Amniotic stem cell (primary cell): Measurements from ENCODE around the gene PLEKHM2.

Source experiments
- DNase-seq: peaks from one replicate; lab custom pipeline; 2025; lab: John Stamatoyannopoulos, UW

The PLEKHM2 gene

DNA sequence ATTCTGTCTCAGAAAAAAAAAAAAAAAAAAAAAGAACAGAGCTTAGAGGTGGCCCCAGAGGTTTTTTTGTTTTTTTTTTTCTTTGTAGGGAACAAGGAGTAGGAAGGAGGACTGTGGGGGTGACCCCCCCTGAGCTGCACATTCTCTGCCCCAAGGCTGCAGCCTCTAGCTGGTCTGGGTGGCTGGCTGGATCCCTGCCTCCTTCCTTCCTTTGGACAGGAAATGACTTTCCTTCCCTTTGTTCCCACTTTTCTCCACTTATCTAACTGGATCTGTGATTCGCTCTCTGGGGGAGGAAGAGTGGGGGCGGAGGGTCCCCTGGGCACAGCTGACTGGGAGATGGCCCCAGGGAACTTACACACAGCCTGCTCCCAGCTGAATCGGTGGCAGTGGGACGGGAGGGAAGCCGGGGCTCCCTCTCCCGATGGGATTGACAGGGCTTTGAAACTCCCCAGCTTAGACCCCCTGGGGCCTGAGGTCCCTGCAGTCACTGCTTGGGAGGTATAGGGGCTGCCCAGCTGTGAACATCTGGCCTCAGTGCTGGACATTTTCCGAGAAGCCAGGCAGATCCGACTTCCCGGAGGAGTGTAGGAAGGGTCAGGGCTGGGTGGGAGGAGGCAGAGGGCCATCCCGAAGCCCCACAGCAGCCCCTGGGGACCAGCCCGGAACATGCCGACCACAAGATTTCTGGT, 76.5 kb downstream of the PLEKHM2 start:
- DNase-seq, result no peak

DNA sequence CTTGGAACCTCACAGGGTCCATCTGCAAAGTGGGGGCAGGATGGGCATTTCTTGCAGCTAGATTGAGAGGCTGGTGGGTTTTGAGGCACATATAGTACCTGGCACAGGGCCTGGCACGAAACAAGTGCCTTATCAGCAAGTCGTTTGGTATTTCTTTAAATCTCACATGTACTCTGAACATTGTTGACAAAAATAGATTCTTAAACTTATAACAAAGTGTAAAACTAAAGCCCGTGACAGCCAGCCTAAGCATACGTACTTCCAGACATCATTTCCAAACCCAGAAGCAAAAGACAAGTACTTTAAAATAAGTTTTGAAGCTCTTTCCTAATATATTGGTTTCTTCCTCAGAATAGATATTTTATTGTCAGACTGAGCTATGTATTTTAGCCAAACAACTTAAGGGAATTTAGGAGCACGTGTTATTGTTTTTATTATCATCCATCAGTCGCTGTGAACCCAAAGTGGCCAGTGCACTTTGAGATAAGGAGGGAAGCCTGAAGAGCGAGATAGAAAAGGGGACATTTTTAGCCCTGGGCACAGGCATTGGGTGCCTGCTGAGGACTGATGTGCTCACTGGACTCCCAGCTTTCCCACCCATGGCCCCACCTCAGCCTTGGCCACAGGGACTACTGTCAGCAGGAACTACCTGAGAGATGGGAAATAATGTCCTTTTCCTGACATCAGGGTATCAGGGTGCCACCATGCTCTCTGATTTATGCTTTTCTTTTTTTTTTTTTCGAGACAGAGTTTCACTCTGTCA, 77.4 kb downstream of the PLEKHM2 start:
- no peak for DNase-seq

DNA sequence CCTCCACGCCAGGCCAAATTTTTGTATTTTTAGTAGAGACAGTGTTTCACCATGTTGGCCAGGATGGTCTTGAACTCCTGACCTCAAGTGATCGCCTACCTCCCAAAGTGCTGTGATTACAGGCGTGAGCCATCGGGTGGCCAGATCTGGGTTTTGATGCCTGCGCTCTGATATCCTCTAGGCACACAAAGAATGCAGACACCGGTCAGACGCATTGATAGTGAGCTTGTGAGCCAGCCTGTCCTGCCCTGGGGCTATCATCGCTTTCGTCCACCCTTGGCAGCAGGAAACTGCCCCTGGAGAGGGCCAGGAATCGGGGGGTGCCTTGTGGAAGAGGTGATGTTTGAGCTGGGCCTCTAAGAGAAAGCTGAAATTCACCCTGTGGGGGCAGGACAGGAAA, 78.4 kb downstream of the PLEKHM2 start:
- no peak for DNase-seq

DNA sequence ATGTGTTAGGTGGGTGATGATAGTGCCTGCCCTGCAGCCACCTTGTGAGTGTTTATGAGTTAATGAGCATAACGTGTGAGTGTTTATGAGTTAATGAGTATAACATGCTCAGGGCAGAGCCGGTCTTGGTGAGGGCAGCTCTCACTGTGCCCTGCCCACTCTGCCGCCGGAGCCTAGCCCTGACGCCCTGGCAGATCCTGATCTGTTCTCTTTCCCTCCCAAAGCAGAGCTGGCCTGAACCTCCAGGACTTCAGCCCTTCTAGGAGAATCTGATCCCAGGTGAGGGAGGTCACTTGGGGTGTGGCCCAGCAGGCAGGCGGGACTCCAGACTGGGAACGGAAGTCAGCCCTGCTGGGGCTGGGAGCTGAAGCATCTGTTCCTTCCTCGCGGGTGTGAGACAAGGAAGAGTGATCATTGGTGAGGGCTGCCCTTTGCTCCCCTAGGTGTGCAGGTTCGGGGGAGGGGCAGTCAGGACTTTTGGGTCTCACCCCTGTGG, 80.2 kb downstream of the PLEKHM2 start:
- DNase-seq, result no peak

DNA sequence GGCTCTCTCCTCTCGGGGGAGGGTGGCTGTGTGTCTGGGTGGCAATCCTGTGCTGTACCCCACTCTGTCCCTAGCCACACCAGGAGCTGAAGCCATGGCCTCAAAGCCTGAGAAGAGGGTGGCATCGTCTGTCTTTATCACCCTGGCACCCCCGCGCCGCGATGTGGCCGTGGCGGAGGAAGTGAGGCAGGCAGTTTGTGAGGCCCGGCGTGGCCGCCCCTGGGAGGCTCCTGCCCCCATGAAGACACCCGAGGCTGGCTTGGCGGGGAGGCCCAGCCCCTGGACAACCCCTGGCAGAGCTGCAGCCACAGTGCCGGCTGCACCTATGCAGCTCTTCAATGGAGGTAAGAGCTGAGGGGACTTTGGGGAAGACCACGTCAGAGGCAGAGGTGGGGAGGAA, 80.8 kb downstream of the PLEKHM2 start:
- no peak for DNase-seq

DNA sequence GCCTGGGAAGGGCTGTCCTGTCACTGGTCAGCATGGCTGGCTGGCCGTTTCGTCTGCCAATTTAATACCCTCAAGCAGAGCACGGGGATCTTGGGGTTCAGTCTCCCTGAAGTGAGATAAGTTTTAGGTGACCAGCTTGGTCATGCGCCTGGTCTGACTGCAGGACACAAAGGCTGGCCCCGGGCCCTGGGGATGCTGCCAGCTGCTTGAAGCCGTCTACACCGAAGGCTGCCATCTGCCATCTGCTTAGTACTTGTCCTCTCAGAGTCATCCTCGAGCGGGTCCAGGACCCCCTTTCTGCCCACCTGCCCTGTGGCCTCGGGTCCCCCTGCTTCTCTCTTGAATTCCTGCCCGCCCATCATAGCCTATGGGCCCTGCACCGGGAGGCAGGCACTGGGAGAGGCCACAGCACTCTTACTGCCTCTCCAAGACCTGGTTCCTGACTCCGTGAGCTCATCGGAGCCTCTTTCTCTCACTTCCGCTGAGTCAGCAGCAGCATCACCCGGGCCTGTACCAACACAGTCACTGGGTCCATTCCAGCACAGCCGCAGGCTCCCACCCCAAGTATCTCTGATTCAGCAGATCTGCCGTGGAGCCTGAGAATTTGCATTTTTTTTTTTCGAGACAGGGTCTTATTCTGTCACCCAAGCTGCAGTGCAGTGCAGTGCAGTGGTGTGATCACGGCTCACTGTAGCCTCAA, 81.5 kb downstream of the PLEKHM2 start:
- no peak for DNase-seq

DNA sequence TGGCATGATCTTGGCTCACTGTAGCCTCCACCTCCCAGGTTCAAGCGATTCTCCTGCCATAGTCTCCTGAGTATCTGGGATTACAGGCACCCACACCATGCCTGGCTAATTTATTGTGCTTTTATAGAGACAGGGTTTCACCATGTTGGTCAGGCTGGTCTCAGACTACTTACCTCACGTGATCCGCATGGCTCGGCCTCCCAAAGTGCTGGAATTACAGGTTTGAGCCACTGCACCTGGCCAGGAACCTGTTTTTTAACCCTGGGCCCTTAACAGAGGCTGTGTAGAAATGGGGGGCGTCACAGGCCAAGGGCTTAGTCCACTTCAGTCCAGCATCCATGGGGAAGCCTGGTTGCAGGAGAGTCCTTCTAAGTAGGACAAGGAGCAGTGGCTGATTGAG, 83.8 kb downstream of the PLEKHM2 start:
- no peak for DNase-seq

DNA sequence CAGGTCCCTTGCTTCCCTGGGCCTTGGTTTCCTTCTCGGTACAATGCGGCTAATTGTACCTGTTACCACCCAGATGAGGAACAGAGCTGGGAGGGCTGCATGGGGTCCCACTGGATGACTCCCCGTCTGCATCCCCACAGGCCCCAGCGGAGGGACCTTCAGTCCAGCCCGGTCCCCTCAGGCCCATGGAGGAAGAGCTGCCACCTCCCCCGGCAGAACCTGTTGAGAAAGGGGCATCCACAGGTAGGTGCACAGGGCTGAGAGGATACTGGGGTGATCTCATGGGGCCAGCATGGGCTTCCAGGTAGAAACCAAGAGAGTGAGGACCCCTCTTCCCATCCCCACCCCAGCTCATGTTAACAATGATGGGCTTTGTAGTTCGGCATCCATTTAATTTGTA, 84.3 kb downstream of the PLEKHM2 start:
- DNase-seq, result no peak

DNA sequence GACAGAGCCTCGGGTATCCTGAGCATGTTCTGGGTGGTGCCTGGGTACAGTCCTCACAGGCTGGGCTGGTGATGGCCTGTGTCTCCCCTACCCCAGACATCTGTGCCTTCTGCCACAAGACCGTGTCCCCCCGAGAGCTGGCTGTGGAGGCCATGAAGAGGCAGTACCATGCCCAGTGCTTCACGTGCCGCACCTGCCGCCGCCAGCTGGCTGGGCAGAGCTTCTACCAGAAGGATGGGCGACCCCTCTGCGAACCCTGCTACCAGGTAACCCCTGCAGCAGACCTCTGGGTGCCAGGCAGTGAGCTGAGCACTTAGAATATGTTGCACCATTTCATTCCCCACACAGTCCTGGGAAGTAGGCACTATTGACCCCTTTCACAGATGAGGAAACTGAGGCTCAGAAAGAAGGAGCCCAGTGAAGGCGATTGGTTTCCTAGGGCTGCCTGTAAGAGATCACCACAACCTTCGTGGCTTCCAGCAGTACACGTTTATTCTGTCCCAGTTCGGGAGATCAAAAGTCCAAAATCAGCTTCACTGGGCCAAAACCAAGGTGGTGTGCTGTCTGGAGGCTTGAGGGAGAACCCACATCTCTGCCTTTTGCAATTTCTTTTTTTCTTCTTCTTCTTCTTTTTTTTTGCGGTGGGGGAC, 86.3 kb downstream of the PLEKHM2 start:
- DNase-seq, result no peak

DNA sequence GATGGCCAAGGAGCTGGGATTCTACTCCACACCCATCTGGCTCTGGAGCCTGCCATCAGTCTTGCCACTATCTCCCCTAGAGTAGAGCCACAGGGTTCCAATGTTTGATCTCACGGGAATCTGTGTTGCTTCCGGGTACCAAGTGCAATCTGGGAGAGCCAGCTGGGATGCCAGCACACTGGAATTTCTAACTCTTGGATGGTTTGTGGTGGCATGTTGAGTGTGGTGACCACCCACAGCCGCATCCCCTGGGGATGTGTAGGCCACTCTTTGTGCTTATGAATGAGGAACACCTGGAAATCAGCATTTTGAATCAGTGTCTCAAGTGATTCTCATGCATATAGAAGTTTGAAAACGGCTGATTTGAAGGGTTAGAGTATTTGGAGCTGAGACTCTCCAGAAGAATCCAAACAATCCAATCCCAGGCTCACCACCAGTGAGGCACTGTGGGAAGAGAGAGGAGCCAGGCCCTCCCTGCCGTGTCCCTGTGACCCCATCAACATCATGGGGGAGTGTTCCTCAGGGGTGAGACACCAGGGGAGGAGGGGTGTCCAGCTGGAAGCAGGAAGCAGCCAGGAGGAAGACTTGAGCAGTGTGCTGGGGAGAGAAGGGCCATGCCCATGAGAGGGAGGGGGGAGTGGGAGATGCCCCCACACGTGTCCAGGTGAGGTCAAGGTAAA, 87.9 kb downstream of the PLEKHM2 start:
- no peak for DNase-seq

DNA sequence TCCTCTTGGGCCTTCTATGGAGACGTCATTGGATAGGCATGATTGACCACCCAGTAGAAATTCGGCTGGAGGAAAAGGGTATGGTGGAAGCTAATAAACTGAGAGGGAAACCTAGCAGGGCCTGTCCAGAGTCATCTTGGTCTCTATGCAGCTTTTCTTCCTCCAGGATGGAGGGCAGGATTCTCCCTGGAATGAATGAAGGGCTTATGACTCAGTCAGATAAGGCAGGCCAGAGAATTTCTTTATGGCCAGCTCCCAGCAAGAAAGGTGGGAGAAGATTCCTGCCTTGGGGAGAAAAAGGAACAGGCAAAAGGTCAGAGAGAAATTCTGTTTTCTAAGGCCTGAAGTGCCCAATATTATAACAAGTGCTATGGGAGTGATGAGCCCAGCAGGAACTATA, 91.6 kb downstream of the PLEKHM2 start:
- DNase-seq, result no peak

DNA sequence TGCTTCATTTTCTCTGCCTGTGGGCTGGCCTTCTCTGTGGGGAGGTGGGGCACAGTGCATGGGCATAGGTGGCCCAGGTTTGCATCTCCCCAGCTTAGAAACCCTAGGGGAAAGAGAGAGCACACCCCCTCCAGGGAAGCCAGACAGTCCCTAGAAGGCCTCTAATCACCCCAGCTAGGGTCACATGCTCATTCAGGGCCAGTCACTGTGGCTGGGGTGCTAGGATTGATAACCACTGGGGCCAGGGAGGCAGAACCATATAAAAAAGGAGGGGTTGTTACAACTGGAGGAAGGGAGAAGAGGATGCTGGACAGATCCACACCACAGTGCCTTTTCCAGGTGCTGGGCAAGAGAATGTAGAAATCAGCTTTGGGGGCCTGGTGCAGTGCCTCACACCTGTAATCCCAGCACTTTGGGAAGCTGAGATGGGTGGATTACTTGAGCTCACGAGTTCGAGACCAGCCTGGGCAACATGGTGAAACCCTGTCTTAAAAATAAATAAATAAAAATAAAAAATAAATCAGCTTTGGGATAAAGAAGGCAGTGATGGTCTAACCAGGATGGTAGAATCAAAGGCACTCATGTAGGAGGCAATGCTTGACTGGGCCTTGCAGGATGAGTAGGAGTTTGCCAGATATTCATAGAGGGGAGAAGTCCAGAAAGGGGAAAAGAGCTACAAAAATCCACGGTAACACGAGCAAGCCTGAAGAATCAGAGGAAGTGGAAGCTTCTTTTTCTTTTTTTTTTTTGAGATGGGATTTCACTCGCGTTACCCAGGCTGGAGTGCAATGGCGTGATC, 94.0 kb downstream of the PLEKHM2 start:
- DNase-seq, result no peak
